K562 (cell line): ENCODE results near the gene SLBP. TPM values are rescaled to one million over a fixed set of nuclear protein-coding genes. Genes with fewer than 3 reads are reported as not detected.

ENCODE experiments used
- DPF2 ChIP-seq: fragments of 450-650 bp; IDR thresholded peaks from 2 replicates; pipeline ENCODE4 v1.6.1; 2016
- FOS ChIP-seq: IDR thresholded peaks from 3 replicates; pipeline ENCODE4 v1.6.1; 2011; ENCODE audit not compliant: insufficient read length; ENCODE audit errors: extremely low read depth
- KLF13 ChIP-seq: fragments of 450-650 bp; IDR thresholded peaks from 2 replicates; pipeline ENCODE4 v1.6.1; 2016; ENCODE audit warnings: missing genetic modification characterization, low read depth, mild to moderate bottlenecking, missing compliant biosample characterization, moderate library complexity, borderline replicate concordance
- LEF1 ChIP-seq: fragments of 450-650 bp; IDR thresholded peaks from 2 replicates; pipeline ENCODE4 v1.6.1; 2016; ENCODE audit warnings: mild to moderate bottlenecking
- MITF ChIP-seq: IDR thresholded peaks from 2 replicates; pipeline ENCODE4 v1.6.1; 2014; ENCODE audit warnings: antibody characterized with exemption
- NCOA6 ChIP-seq: fragments of 450-650 bp; IDR thresholded peaks from 2 replicates; pipeline ENCODE4 v1.6.1; 2017; ENCODE audit warnings: mild to moderate bottlenecking
- NRF1 ChIP-seq, 2 experiments: fragments of 450-650 bp; IDR thresholded peaks in 1 of 2; conservative IDR thresholded peaks in 1 of 2; 2 replicates each; pipeline ENCODE4 v1.6.1; 2014; ENCODE audit warnings: mild to moderate bottlenecking in 2 of 2
- PCBP2 ChIP-seq: fragments of 200-400 bp; formaldehyde crosslinking; IDR thresholded peaks from 2 replicates; pipeline ENCODE4 v1.6.1; 2018; ENCODE audit warnings: low read length, low read depth, mild to moderate bottlenecking, moderate library complexity; ENCODE audit not compliant: poor library complexity, severe bottlenecking
- RAD51 ChIP-seq: fragments of 450-650 bp; IDR thresholded peaks from 2 replicates; pipeline ENCODE4 v1.7.1; 2016; ENCODE audit warnings: low read depth, mild to moderate bottlenecking, borderline replicate concordance
- SRF ChIP-seq, 2 experiments: fragments of 250-450, 450-650 bp in 1 of 2; sonication (Bioruptor Pico) in 1 of 2; sonication (generic) in 1 of 2; formaldehyde crosslinking; IDR thresholded peaks; 2 replicates each; pipeline versions ENCODE4 v1.5.0 to v1.5.1; 2020 to 2022; ENCODE audit warnings: mild to moderate bottlenecking in 1 of 2, missing genetic modification reagents in 1 of 2
- SRSF1 ChIP-seq: fragments of 200-400 bp; formaldehyde crosslinking; IDR thresholded peaks from 2 replicates; pipeline ENCODE4 v1.6.1; 2017; ENCODE audit warnings: mild to moderate bottlenecking, low read depth, low read length, moderate library complexity
- ZFP30 ChIP-seq: fragments of 250-450 bp; sonication (Bioruptor Pico); IDR thresholded peaks from 2 replicates; pipeline ENCODE4 v1.8.0; 2022; ENCODE audit warnings: moderate library complexity, mild to moderate bottlenecking, inconsistent platforms, borderline replicate concordance
- ZNF408 ChIP-seq: fragments of 250-450 bp; sonication (Bioruptor Pico); IDR thresholded peaks from 2 replicates; pipeline ENCODE4 v1.4.0; 2020; ENCODE audit warnings: low read depth, mild to moderate bottlenecking, moderate library complexity
- polyA plus RNA-seq, 8 experiments: library from polyadenylated mRNA; depleted of rRNA in 4 of 8; stranded (reverse) in 5 of 8; unstranded in 3 of 8; fragments of >200 nt; fragmentation: Nextera tagmentation in 2 of 8; fragmentation: Illumina TruSeq in 1 of 8; extraction: Ambion mirVana in 2 of 8; extraction: Trizol in 1 of 8; gene quantifications; 2 replicates each; pipeline versions ENCODE4 v1.2.1 to v1.2.3, GENCODE V29; 2011 to 2014; ENCODE audit warnings: inconsistent platforms in 1 of 8, missing spikeins in 1 of 8
- total RNA-seq, 7 experiments: library from RNA; depleted of rRNA in 6 of 7; stranded (reverse); fragments of >200 nt in 6 of 7; fragmentation: Illumina TruSeq in 2 of 7; extraction: Trizol in 2 of 7; gene quantifications; 2 replicates each; pipeline versions ENCODE4 v1.2.1 to v1.2.3, GENCODE V29; 2011 to 2021; ENCODE audit warnings: low replicate concordance in 1 of 7
- TF ChIP-seq, protein P1 (sequence below), 2 experiments: fragments of 450-650 bp in 1 of 2; sonication (generic) in 1 of 2; formaldehyde crosslinking; conservative IDR thresholded peaks; 2 replicates each; pipeline versions ENCODE4 v1.4.0 to v1.8.1; 2020 to 2022; ENCODE audit warnings: mild to moderate bottlenecking in 1 of 2, missing genetic modification reagents in 1 of 2
- TF ChIP-seq, protein P2 (sequence below): fragments of 150-350 bp; IDR thresholded peaks from 2 replicates; pipeline ENCODE4 v1.6.1; 2014; ENCODE audit warnings: low read depth, mild to moderate bottlenecking, low read length, borderline replicate concordance
- TF ChIP-seq, protein P3 (sequence below): fragments of 450-650 bp; formaldehyde crosslinking; IDR thresholded peaks from 2 replicates; pipeline ENCODE4 v1.4.0; 2020; ENCODE audit warnings: mild to moderate bottlenecking, moderate library complexity
- TF ChIP-seq, protein P4 (sequence below): sonication (generic); formaldehyde crosslinking; IDR thresholded peaks from 2 replicates; pipeline ENCODE4 v1.9.0; 2022; ENCODE audit warnings: mild to moderate bottlenecking, missing genetic modification reagents

The SLBP gene
- total and polyA plus RNA-seq, 9 of the 15 experiments (the other 6 are each of a cell fraction or from before 2014, with no cell fraction given): 49.4 to 221 (median 162) TPM

DNA sequence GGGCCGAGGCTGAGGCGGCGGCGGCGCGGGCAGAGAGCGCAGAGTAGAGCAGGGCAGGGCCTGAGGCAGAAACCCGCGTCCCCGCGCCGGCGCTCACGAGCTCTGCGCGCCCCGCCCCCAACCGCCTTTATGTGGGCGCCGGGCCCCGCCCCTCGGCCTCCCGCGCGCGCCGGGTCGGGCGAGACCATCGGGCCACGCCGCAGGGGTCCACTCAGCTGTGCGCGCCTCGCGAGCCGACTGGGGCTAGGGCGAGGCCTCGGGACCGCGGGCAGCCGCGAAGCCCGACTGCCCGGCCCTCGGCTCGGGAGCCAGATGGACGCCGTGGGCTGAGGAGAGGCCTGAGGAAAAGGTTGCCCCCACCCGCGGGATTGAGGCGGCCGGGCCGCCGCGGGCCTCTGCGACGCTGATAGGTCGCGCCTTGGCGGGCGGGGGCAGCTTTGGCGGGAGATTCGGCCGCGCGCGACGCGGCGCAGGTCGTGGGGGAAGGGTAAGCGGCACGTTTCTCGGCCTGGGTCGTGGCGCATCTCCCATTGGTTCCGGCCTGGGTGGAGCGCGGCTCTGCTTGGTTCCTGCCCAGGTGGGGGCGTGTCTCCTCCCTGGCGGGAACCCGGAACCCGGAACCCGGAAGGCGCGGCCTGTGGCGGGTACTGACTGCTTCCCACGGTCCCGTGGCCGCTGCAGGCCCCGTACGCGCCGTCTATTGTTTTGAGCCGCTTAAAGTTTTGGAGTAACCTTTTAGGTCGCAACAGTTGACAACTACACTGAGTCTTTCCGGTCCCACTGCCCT, at the start of gene SLBP (continued):
- TF ChIP-seq NRF1 (conservative IDR thresholded peaks at IDR 0.05 in 1 of 2, IDR thresholded peaks at IDR 0.05 in 1 of 2) (peak; percentile 81 to 84), FOS (peak; percentile 39), NCOA6 (peak; percentile 94), LEF1 (peak; percentile 68), KLF13 (tag) (peak; percentile 54; the same call in 1 of the 2 replicates), RAD51 (no peak), DPF2 (no peak), MITF (0 out of 2 replicates have a peak, but pooled peaks have one; percentile 16), SRSF1 (no peak), PCBP2 (no peak), ZNF408 (no peak), ZFP30 (CRISPR knock-in tag) (no peak), SRF (CRISPR knock-in tag; IDR thresholded peaks at IDR 0.05) (peak in 1 of 2 experiments; percentile 68; a peak in 1 of 4 replicates)
- TF ChIP-seq, protein P1, sequence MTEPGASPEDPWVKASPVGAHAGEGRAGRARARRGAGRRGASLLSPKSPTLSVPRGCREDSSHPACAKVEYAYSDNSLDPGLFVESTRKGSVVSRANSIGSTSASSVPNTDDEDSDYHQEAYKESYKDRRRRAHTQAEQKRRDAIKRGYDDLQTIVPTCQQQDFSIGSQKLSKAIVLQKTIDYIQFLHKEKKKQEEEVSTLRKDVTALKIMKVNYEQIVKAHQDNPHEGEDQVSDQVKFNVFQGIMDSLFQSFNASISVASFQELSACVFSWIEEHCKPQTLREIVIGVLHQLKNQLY (CRISPR knock-in tag; conservative IDR thresholded peaks at IDR 0.05): peak in 1 of 2 experiments; percentile 88; a peak in 2 of 4 replicates
- TF ChIP-seq, protein P2, sequence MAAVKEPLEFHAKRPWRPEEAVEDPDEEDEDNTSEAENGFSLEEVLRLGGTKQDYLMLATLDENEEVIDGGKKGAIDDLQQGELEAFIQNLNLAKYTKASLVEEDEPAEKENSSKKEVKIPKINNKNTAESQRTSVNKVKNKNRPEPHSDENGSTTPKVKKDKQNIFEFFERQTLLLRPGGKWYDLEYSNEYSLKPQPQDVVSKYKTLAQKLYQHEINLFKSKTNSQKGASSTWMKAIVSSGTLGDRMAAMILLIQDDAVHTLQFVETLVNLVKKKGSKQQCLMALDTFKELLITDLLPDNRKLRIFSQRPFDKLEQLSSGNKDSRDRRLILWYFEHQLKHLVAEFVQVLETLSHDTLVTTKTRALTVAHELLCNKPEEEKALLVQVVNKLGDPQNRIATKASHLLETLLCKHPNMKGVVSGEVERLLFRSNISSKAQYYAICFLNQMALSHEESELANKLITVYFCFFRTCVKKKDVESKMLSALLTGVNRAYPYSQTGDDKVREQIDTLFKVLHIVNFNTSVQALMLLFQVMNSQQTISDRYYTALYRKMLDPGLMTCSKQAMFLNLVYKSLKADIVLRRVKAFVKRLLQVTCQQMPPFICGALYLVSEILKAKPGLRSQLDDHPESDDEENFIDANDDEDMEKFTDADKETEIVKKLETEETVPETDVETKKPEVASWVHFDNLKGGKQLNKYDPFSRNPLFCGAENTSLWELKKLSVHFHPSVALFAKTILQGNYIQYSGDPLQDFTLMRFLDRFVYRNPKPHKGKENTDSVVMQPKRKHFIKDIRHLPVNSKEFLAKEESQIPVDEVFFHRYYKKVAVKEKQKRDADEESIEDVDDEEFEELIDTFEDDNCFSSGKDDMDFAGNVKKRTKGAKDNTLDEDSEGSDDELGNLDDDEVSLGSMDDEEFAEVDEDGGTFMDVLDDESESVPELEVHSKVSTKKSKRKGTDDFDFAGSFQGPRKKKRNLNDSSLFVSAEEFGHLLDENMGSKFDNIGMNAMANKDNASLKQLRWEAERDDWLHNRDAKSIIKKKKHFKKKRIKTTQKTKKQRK: no peak
- TF ChIP-seq, protein P3, sequence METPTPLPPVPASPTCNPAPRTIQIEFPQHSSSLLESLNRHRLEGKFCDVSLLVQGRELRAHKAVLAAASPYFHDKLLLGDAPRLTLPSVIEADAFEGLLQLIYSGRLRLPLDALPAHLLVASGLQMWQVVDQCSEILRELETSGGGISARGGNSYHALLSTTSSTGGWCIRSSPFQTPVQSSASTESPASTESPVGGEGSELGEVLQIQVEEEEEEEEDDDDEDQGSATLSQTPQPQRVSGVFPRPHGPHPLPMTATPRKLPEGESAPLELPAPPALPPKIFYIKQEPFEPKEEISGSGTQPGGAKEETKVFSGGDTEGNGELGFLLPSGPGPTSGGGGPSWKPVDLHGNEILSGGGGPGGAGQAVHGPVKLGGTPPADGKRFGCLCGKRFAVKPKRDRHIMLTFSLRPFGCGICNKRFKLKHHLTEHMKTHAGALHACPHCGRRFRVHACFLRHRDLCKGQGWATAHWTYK (CRISPR knock-in tag): no peak
- TF ChIP-seq, protein P4, sequence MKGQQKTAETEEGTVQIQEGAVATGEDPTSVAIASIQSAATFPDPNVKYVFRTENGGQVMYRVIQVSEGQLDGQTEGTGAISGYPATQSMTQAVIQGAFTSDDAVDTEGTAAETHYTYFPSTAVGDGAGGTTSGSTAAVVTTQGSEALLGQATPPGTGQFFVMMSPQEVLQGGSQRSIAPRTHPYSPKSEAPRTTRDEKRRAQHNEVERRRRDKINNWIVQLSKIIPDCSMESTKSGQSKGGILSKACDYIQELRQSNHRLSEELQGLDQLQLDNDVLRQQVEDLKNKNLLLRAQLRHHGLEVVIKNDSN (CRISPR knock-in tag): peak; percentile 67; the same call in 1 of the 2 replicates
